GM12872 (cell line): ENCODE data around the gene PDGFA.
A peak's percentile ranks its signal among the peaks of the same experiment; 100 is the strongest.

ENCODE experiments used
- CTCF ChIP-seq: IDR thresholded peaks from 3 replicates; pipeline ENCODE4 v1.5.1; 2011; ENCODE audit warnings: low read depth, mild to moderate bottlenecking, low read length, moderate library complexity; ENCODE audit not compliant: insufficient read depth

The PDGFA gene

GRCh38 chr7:521221-522070 lies 1.8 kb upstream of the PDGFA start:
- TF ChIP-seq CTCF, result no peak

- TF ChIP-seq CTCF, result 0 out of 3 replicates have a peak, but pooled peaks have one; percentile 8
These were observed 986 bp upstream of the PDGFA start for GRCh38 chr7:520503-521161.

- no peak for TF ChIP-seq CTCF
These were observed 789 bp downstream of the PDGFA start for GRCh38 chr7:518630-519483.

GRCh38 chr7:517774-518629 lies 1.6 kb downstream of the PDGFA start:
- TF ChIP-seq CTCF, result no peak

- no peak for TF ChIP-seq CTCF
These were observed 2.8 kb downstream of the PDGFA start for GRCh38 chr7:516606-517456.

- no peak for TF ChIP-seq CTCF
These were observed 3.4 kb downstream of the PDGFA start for GRCh38 chr7:516216-516605.
